GM21515 (cell line): ENCODE measurements around the gene VPS35L.
"Not testable (repeated sequence)": the region's sequence is repeated elsewhere in the genome, so short reads cannot be mapped to it uniquely, and the experiment has no call there.

Experiments used
- ATAC-seq: cut with Tn5 transposase; IDR thresholded peaks from one replicate; pipeline ENCODE4 v1.9.1; 2021; ENCODE audit not compliant: unreplicated experiment

The VPS35L gene

DNA sequence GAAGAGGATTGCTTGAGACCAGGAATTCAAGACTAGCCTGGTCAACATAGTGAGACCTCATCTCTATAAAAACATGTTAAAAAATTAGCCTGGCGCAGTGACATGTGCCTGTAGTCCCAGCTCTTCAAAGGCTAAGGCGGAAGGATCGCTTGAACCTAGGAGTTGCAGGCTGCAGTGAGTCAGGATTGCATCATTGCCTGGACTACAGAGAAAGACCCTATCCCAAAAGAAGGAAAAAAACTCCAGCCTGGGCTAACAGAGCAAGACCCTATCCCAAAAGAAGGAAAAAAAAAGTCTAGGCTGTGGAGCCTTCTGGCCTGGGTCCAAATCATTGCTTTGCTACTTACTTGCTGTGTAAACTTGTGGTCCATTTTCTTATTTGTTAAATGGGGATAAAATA lies 26.8 kb upstream of the VPS35L start:
- no peak for ATAC-seq

- ATAC-seq = no peak
These were observed 22.9 kb upstream of the VPS35L start for GRCh38 chr16:19532601-19533000.

DNA sequence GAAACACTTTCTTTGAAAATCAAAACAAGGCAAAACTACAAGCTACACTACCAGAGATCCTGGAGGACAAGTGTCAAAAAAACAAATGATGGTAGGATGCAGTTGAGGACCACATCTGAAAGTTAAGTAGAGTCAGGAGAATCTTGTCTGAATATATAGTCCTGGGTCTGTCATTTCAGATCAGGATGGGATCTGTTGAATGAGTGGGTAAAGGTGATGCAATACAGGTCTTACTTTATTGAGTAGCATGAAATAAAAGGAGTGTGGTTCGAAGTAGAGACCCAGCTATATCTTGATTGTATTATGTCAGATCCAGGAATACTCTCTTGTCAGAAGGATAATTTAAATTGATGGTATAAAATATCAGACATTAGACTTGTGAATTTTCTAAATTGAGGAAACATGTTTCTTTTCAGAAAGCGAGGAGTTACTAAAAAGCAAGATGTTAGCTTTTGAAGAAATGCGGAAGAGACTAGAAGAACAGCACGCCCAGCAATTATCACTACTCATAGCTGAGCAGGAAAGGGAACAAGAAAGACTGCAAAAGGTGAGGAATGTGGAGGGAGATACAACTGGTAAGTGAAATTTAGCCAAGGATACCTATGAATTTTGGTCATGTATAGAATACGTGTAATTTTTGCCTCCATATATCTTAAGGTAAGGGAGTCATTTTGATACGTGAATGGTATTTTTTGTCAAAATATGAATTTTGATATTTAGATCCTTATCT lies 15.1 kb upstream of the VPS35L start:
- ATAC-seq = no peak

DNA sequence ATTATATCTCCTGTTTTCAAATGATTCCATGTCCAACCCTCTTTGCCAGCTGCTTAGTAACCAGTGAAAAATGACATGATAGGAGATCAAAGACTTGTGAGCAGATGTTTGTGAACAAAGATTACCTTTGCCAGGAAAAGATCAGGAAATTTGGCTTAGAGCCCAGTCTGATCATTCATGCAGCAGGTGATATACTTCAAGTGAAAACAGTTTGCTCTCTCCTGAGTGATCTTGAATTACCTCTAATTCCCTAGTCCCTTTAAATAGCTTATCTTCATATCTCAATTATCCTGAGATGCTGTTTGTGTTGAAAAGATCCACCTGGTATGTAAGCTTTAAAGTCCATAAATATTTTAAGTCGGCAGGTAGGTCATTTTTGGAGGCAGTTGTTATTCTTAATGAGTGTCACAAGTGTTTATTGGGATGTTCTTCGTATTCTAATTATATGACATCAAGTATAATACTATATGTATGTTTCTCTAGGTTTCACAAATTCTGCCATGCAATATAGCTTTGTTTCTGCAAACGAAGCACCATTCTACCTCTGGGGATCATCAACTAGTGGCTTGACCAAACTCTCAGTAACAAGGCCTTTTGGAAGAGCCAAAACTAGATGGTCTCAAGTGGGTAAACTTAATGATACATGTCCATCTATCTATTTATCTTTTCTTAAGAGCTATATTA lies 13.2 kb upstream of the VPS35L start:
- no peak for ATAC-seq

- ATAC-seq = not testable (repeated sequence)
These were observed 12.1 kb upstream of the VPS35L start for GRCh38 chr16:19543278-19543996.

GRCh38 chr16:19548144-19548543 lies 7.4 kb upstream of the VPS35L start:
- ATAC-seq = no peak

- ATAC-seq = no peak
These were observed 5.8 kb upstream of the VPS35L start for GRCh38 chr16:19549673-19550072.

DNA sequence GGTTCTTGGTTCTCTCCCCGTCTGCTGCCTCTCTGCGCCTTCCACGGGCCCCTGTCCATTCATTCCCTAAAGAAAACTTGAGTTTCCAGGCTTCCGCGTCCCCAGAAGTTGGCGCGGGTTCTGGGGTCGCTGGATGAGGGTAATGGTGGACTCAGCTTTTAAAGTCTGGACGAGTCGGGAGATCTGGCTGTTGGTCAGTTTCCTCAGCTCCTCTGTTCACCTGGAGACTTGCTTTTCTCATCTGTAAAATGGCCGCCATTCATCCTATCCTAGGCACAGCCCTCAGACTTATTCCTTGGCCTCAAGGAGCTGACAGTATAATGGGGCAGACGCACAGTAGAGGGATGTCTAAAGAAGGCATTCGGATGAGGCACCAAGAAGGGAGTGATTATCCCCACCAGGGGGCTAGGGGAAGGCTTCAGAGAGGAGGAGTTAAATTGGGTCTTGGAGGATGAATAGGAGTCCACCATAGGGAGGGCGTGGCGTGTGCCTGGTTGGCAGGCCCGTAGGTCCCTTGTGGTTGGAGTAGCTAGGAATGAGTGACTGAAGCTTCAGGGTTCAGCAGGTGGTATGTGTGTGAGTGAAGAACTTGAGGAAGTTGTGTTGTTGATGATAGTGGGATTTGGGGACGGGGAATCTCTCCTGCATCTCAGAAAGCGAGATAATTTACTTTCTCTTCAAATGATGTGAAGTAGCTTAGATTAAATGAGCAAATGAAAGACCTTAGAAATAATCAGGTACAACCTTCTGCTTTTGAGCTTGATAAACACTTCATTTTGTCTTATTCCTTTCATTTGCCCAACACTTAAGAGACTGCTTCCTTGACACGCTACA lies 652 bp downstream of the VPS35L start:
- no peak for ATAC-seq

- ATAC-seq = no peak
These were observed 3.9 kb downstream of the VPS35L start for GRCh38 chr16:19559242-19559910.

DNA sequence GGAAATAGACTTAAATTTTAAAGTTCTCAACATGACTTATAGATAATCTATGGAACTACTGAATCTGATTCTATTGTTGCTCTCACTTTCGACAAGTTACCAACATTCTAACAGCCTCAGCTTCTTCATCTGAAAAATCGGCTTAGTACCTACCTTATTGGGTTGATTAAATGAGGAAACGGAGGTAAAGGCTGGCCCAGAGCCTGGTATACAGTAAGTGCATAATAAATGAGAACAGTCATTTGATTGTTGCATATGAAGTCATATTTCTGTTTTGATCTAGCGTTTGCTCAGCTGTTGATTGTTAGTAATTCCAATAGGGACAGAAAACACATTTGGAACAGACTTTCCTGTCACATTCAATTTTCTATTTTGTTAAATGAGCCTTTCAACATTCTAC lies 4.6 kb downstream of the VPS35L start:
- no peak for ATAC-seq

DNA sequence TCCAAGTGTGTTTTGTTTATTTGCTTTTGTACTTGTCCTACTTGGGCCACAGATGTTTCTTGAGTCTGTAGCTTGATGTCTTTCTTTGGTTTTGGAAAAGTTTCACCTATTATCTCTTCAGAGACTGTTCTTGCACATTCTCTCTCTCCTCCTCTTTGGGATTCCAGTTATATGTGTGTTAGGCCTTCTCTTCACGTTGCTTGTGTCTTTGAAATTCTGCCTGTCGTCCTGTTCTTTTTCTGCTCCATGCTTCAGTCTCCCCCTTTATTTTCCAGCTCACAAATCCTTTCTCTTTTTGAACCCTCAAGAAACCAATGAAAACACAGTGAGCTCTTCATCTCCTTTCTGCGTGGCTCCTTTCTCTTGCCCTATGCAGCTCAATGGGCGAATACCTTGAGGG lies 7.9 kb downstream of the VPS35L start:
- no peak for ATAC-seq

DNA sequence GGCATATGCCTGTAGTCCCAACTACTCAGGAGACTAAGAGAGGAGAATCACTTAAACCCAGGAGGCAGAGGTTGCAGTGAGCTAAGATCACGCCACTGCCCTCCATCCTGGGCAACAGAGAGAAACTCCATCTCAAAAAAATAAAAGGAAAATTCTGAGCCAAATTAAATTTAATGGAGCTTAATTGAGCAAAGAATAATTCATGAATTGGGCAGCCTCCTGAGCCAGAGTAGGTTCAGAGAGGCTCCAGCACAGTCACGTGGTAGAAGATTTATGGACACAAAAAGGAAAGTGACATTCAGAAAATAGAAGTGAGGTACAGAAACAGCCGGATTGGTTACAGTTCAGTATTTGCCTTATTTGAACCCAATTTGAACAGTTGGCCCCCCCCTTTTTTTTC lies 10.9 kb downstream of the VPS35L start:
- ATAC-seq = no peak

- ATAC-seq = no peak
These were observed 12.1 kb downstream of the VPS35L start for GRCh38 chr16:19567560-19567959.

DNA sequence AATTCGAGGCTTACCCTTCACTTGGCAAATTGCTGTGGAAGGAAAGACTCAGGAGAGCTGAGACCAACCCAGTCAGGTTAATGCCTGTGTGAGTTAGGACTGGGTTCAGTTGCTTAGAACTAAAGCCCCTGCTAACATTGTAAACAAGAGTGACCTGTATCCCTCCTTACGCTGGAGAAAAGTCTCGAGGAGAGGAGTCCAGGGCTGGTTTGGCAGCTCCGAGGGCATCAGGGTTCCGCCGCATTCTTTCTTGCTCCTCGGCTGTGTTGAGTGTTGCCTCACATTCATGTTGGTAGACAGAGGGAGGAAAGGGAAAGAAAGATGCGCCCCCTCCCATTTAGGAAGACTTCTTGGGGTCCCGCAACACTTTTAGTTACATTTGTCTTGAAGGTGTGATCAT lies 18.5 kb downstream of the VPS35L start:
- no peak for ATAC-seq

GRCh38 chr16:19574615-19575014 lies 19.1 kb downstream of the VPS35L start:
- no peak for ATAC-seq

- ATAC-seq = no peak
These were observed 23.0 kb downstream of the VPS35L start for GRCh38 chr16:19578378-19578971.

- ATAC-seq = no peak
These were observed 26.7 kb downstream of the VPS35L start for GRCh38 chr16:19582050-19582831.

DNA sequence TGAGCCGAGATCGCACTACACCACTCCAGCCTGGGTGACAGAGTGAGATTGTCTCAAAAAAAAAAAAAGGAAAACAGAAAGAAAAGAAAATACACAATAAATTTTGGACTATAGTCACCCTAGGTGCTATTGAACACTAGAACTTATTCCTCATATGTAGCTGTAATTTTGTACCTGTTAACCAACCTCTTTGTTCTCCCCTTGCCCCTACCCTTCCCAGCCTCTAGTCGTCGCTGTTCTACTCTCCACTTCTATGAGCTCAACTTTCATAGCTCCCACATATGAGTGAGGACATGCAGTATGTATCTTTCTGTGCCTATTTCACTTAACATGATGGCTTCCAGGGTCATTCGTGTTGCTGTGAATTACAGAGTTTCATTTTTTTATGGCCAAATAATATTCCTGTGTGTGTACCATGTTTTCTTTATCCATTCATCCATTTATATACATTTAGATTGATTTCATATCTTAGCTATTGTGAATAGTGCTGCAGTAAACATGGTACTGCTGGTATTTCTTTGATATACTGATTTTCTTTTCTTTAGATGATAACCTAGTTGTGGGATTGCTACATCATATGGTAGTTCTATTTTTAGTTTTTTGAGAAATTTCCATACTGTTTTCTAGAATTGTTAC lies 28.3 kb downstream of the VPS35L start:
- ATAC-seq = no peak

GRCh38 chr16:19588661-19589060 lies 33.2 kb downstream of the VPS35L start:
- ATAC-seq = no peak
